Fibroblast of lung (primary cell): ENCODE results near the gene BID.

Experiments
- CTCF ChIP-seq, 2 donors: IDR thresholded peaks in 1 of 2; conservative IDR thresholded peaks in 1 of 2; 1 replicate in 1 of 2; 2 replicates in 1 of 2; pipeline ENCODE4 v1.5.1; 2011 to 2012; ENCODE audit warnings: low read length in 2 of 2, control low read depth in 1 of 2, inconsistent platforms in 1 of 2, low read depth in 1 of 2, mild to moderate bottlenecking in 1 of 2
- EZH2 ChIP-seq: IDR thresholded peaks from 2 replicates; pipeline ENCODE4 v1.5.1; 2012; ENCODE audit warnings: low read length, control low read depth, mild to moderate bottlenecking; ENCODE audit errors: missing control alignments

GRCh38 chr22:17807086-17807485 lies 32.8 kb upstream of the BID start:
- TF ChIP-seq CTCF (conservative IDR thresholded peaks at IDR 0.05 in 1 of 2, IDR thresholded peaks at IDR 0.05 in 1 of 2; ENCODE audit: low read depth in 1 of 2, low read length in 2 of 2) = no peak
- no peak for TF ChIP-seq EZH2
